Adrenal gland (tissue), 5 donors: ENCODE results near the gene PXDN.

Experiments used
- CTCF ChIP-seq, 6 experiments: fragments of 450-650 bp in 4 of 6; fragments of 200-600 bp in 2 of 6; sonication (generic) in 1 of 6; IDR thresholded peaks; 1 replicate in 5 of 6; 2 replicates in 1 of 6; pipeline versions ENCODE4 v1.5.1 to v1.8.0; 2016 to 2021; ENCODE audit warnings: antibody characterized with exemption in 6 of 6, mild to moderate bottlenecking in 2 of 6, moderate library complexity in 1 of 6
- POLR2A ChIP-seq, 2 donors: fragments of 450-650 bp; IDR thresholded peaks; one replicate each; pipeline ENCODE4 v1.6.1; 2017; ENCODE audit warnings: antibody characterized with exemption in 2 of 2, mild to moderate bottlenecking in 2 of 2, moderate library complexity in 1 of 2
- donor health status: DM: no; HTN: no; CAD: no.

- TF ChIP-seq CTCF (IDR thresholded peaks at IDR 0.05): no peak
- no peak for TF ChIP-seq POLR2A (IDR thresholded peaks at IDR 0.05)
Measured at GRCh38 chr2:1613731-1614354, 130.5 kb downstream of the PXDN start.
